ENCODE data around the gene SOX30. TPM values are rescaled to one million over a fixed set of nuclear protein-coding genes. Genes with fewer than 3 reads are reported as not detected.

SOX30 gene
- 0.05 to 0.07 TPM in 2 of 5 replicates, not detected in the others for total RNA-seq (2022; extraction: Qiagen RNA extraction; ENCODE audit: low read depth)

GRCh38 chr5:157652377-157652692, at the start of gene SOX30:
Gene SOX30 (minus strand): TSS chr5:157652438. CDS start chr5:157652078, 360 bp downstream.

GRCh38 chr5:157670662-157671591, 18.7 kb upstream of the SOX30 start, which contains the start of gene C5orf52:
Gene C5orf52 (plus strand): TSS chr5:157671533. CDS start chr5:157671615, 82 bp downstream.

Other genes with a start within 250 kb of the SOX30 start
- gene NIPAL4, start 192.2 kb downstream of the SOX30 start, total RNA-seq (2022; extraction: Qiagen RNA extraction; ENCODE audit: low read depth) = 8.6 to 13.5 TPM (median 10.9 TPM) in 5 replicates
- 13.3 to 19.4 TPM (median 16.9 TPM) in 5 replicates for gene ADAM19, start 76.7 kb downstream of the SOX30 start, total RNA-seq (2022; extraction: Qiagen RNA extraction; ENCODE audit: low read depth)
- not detected in 5 replicates for gene C5orf52, start 19.1 kb upstream of the SOX30 start, total RNA-seq (2022; extraction: Qiagen RNA extraction; ENCODE audit: low read depth)
- gene THG1L, start 79.0 kb upstream of the SOX30 start, total RNA-seq (2022; extraction: Qiagen RNA extraction; ENCODE audit: low read depth) = 27.9 to 33.8 TPM (median 31.0 TPM) in 5 replicates
- 2.4 to 3.1 TPM (median 3.0 TPM) in 5 replicates for gene LSM11, start 91.3 kb upstream of the SOX30 start, total RNA-seq (2022; extraction: Qiagen RNA extraction; ENCODE audit: low read depth)
- gene CLINT1, start 206.7 kb upstream of the SOX30 start, total RNA-seq (2022; extraction: Qiagen RNA extraction; ENCODE audit: low read depth) = 73.9 to 89.0 TPM (median 81.9 TPM) in 5 replicates

All from A549 treated with CpdA at 1 μM for 4 hours (cell line).